NCI-H69 (cell line): Measurements from ENCODE around the gene GLDN.

Source experiments
- DNase-seq: peaks from one replicate; lab custom pipeline; 2025; lab: John Stamatoyannopoulos, UW

GLDN gene

DNA sequence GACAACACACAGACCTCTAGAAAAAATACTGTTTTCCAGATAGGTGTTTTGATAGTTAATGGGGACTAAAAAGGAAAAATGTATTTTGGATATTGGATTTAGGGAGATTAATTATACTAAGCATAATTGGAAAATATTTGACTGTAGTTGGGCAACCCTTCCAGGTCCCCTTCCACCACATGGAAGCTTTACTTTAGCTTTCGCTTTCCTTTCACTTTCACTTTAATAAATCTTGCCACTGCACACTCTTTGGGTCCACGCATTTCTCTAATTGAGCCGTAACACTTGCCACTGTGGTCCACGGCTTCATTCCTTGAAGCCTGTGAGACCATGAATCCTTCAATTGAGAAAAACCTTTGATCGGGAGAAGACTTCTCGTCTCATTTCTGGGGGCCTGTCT lies 15.5 kb downstream of the GLDN start:
- no peak for DNase-seq

DNA sequence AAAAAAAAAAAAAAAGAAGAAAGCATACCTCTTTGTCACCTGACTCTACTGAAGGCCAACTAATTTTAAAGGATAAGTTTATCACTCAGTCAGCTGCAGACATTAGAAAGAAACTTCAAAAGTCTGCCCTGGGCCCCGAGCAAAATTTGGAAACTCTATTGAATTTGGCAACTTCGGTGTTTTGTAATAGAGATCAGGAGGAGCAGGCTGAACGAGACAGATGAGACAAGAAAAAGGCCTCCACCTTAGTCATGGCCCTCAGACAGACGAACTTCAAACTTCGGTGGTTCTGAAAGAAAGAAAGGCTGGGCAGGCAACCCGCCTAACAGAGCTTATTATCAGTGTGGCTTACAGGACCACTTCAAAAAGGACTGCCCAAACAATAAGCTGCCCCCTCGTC lies 18.5 kb downstream of the GLDN start:
- no peak for DNase-seq

DNA sequence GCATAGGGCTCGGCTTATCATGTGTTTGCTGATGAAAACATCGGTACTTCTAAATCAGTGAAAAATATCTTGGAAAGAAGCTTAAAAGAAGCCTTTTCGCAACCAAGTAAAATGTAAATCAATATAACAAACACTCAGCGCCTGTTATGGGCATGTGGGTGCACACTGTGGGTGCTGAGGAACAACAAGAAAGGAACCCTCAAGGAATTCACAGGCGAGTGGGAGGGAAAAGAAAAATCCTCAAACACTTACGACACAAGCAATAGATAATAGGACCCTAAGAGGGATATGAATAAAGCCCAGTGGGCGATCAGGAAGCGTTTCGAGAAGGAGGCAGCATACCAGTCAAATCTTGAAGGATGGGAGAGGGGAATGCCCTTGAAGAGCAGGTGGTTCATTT lies 21.9 kb downstream of the GLDN start:
- no peak for DNase-seq

DNA sequence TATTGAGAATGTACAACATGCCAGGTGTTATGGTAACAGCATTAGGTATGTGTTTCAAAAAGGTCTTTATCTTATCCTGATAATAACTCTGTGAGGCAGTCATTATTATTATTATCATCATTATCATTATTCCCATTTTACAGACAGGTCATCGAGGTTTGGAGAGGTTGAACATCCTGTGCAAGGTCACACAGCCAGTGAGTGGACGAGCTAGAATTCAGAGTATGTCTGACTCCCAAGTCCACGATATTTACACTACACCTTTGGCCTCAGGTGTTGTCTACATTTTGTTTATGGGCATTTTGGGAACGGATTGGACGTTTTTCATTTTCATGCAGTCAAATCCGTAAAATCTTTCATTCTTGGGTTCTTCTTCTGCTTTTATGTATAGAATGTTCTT lies 24.0 kb downstream of the GLDN start:
- DNase-seq, result no peak

DNA sequence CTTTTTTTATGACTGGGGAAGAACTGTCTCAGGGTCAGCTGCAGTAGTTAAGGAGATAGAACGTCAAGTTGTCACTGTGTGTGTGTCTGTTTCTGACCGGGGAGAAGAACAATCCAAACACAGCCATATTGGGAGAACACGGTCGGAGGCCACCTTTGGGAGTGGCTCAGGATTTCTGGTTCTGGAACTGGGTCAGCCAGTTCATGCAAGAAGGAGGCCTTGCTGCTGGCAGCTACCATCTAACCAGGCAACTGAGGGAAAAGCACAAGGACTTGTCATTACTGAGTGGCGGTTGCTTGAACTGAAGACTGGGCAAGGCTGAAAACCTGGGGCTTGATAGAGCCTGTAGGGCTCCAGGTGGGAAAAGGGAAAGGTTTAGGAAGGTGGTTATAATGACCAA lies 24.6 kb downstream of the GLDN start:
- peak; percentile 46 for DNase-seq

DNA sequence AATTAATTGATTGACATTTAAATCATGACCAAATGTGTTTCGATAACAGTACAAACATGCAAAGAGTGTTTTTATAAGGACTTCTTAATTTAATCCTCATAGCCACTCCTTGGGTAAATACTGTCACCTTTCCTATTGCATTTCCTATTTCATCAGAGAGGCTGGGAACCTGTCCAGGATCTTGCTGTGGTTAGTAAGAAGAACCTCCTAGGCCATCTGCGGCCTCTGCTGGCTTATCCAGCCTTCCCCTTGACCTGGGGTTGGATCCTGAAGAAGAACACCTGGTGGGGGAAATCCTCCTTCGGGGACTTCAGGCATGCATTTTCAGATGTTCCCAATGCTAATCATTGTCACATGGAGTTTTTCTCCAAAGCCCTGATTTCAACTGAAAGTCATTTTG lies 25.5 kb downstream of the GLDN start:
- peak; percentile 88 for DNase-seq

DNA sequence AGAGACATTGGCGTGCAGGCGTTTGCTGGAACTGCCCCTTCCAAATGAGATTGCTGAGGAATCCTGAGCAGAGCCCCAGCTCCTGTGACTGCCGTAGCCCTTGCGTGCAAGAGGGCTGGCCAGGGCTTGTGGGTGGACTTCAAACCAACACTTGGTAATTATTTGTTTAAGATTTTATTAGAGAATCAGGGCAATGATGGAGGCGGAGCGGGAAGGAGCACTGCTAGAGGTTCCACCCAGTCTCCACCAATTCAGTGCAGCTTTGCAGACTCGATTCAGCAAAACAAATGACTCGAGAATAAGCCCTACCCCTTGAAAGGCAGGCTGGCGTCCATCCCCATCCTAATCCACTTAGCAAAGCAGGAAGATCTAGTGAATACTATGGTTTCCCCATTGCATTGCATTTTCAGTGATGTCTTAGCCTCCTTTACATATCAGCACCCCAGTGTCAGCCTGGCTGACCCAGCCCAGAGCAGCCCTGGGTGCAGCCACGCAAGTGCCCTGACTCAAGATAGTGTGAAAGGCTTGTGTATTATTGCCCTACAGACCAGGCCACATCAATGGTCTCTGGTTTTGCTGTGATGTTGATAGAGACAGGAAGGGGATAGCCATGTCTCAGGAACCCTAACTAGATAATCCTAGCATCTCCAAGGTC lies 26.0 kb downstream of the GLDN start:
- peak; percentile 41 for DNase-seq

GRCh38 chr15:51368307-51368706 lies 26.9 kb downstream of the GLDN start:
- no peak for DNase-seq

GRCh38 chr15:51368751-51369450 lies 27.4 kb downstream of the GLDN start:
- DNase-seq, result peak; percentile 36

- peak; percentile 69 for DNase-seq
These were observed 28.0 kb downstream of the GLDN start for GRCh38 chr15:51369451-51369761.

- no peak for DNase-seq
These were observed 29.8 kb downstream of the GLDN start for GRCh38 chr15:51371266-51371665.

DNA sequence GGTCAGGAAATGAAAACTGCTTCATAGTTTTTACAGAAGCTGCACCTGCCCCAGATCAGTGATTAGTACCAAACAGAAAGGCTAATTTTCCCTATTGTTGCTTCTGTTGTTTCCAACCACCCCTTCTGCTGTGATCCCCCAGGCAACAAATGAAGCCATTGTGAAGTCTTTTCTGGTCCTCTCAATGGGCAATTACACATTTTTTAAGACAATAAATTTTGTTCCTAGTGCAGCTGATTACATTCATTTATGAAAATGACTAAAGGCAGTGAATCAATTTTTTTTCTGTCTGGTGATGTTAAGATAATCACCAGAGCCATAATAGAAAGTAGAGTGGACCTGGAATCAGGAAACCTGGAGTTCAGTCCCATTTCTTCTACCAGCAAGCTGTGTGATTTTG lies 32.7 kb downstream of the GLDN start:
- DNase-seq, result peak; percentile 96

DNA sequence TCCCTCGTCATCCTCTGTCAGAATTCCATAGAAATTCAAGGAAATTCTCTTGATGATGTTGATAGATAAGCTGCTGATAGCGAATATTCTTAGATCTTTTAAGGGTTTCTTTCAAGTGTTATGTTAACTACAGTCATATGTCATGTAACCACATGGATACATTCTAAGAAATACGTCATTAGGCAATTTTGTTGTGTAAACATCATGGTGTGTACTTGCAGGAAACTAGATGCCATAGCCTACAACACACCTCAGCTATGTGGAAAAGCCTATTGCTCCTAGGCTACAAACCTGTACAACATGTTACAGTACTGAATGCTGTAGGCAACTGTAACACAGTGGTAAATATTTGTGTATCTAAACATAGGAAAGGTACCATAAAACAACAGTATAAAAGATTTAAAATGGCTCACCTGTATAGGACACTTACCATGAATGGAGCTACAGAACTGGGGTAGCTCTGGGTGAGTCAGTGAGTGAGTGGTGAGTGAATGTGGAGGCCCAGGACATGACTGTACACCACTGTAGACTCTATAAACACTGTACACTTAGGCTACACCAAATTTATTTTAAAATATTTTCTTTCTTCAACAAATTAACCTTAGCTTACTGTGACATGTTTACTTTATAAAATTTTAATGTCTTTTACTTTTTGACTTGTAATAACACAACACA lies 34.6 kb downstream of the GLDN start:
- peak; percentile 52 for DNase-seq

DNA sequence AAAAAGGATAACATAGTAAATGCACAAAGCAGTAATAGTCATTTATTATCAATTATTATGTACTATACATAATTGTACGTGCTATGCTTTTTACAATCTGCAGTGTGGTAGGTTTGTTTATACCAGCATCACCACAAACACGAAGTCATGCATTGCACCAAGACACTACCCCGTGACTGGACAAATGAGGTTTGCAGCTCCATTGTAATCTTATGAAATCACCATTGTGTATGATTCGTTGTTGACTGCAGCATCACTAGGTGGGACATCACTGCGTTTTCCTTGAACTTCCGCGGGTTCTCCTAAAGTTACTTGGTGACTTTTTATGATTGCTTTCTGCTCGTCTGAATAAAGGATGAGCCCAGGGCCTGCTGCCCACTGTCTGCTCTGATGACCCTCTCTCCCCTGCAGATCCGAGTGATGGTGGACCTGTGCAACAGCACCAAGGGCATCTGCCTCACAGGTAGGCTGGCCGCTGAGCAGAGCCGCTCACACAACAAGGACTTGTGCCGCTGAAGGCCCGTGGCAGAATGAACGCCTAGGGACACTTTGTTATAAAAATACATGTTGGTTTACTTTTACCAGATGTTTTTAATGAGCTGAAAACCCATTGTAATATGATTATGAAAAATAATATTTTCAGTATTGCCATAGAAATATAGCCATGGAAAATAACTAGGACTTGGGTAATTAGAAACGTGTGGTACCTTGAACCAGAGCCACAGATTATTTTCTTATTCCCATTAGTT lies 35.8 kb downstream of the GLDN start:
- no peak for DNase-seq

- DNase-seq, result no peak
These were observed 37.0 kb downstream of the GLDN start for GRCh38 chr15:51378406-51378805.

GRCh38 chr15:51379390-51379789 lies 37.9 kb downstream of the GLDN start:
- DNase-seq, result no peak

GRCh38 chr15:51380999-51381806 lies 39.7 kb downstream of the GLDN start:
- peak; percentile 90 for DNase-seq

DNA sequence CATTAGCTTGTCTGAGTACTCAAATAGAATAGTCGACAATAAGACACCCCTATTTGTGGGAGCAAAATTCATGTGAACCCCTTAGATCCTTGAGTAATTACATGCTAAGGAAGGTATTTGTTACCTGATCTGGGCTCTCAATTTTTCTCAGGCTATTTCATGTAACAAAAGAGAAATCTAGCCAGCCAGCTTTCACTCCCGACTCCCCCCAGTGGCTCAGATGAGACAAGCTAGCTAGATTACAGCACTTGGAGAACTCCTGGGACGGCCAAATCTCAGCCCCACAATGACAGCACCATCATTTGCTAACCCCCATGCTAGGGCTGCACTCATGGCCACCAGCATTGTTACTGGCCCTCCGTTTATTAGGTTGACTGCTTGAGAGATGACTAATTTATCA lies 41.3 kb downstream of the GLDN start:
- DNase-seq, result peak; percentile 80

GRCh38 chr15:51386029-51386428 lies 44.6 kb downstream of the GLDN start:
- DNase-seq, result no peak

DNA sequence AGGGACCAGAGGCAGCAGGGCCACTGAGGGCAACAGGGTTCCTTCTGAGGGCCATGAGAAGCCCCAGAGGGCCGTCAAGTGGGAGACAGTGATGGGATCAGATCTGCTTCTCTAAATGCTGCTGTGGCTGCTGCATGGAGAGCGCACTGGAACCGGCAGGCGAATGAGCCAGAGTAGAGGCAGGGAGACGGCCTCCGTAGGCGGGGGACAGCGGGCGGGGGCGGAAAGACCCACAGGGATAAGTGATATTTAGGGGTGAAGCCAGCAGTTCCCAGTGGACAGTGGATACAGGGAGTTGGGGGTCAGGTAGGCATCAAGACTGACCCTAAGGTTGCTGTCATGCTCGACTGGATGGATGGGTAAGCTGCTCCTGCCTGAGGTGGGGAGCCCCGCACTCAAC lies 45.0 kb downstream of the GLDN start:
- no peak for DNase-seq

DNA sequence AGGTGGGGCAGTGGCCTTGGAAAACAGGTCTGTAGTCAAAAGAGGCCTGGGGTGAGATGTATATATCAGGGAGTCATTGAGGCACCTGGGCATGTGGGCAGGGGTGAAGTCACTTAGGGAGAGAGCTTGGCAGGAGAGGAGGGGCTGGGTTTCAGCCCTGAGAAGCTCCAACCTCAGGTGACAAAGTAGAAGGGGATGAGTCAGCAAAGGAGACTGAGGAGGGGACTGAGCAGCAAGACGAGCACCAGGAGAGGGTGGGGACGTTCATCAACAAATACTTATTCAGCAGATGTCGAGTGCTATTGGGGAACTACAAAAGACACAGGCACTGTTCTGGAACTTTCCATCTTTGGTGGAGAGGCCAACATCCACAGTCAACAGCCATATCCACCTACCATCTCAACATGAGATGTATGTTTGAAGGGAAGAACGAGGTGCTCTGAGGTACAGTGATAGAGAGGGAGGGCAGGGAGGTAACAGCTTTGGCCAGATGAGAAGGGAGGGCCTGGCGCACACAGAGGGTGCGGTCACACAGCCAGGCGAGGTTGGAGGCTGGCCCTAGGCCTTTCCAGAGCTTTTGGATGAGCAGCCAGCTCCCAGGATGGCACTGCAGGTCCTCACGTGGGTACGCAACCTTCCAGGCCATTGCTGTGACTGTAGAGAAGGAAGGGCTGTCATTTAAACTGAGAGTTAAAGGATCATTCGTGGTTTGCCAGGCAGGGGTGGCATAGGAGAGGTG lies 45.7 kb downstream of the GLDN start:
- DNase-seq, result no peak
